GM21515 (cell line): ENCODE results near the gene UFD1.

Experiments
- ATAC-seq: cut with Tn5 transposase; IDR thresholded peaks from one replicate; pipeline ENCODE4 v1.9.1; 2021; ENCODE audit not compliant: unreplicated experiment

The UFD1 gene, protein sequence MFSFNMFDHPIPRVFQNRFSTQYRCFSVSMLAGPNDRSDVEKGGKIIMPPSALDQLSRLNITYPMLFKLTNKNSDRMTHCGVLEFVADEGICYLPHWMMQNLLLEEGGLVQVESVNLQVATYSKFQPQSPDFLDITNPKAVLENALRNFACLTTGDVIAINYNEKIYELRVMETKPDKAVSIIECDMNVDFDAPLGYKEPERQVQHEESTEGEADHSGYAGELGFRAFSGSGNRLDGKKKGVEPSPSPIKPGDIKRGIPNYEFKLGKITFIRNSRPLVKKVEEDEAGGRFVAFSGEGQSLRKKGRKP

DNA sequence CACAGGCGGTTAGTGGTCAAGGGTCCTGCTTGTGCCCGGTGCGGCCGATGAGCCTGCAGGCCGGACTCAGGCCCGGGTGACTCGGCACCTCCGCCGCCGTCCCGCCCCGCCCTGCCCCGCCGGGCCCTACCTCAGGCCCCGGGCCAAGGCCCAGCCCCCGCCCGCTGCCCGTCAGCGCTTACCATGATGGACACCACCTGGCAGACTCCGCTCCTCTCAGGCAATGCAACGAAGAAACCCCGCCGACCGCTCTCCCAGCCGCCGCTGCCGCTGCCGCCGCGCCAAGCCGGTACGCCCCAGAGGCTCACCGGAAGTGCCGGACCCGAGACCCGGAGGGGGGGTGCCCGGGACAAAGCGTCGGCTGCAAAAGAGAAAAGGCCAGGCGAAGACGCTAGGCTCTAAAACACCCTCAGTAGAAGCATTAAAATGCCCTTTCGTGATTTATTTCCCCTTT is at the start of gene UFD1:
Gene UFD1, minus strand, starts transcription at position 293 of the 454 bp plus-strand sequence. Its CDS starts 108 bp downstream, at position 185.
- peak; percentile 38 for ATAC-seq

DNA sequence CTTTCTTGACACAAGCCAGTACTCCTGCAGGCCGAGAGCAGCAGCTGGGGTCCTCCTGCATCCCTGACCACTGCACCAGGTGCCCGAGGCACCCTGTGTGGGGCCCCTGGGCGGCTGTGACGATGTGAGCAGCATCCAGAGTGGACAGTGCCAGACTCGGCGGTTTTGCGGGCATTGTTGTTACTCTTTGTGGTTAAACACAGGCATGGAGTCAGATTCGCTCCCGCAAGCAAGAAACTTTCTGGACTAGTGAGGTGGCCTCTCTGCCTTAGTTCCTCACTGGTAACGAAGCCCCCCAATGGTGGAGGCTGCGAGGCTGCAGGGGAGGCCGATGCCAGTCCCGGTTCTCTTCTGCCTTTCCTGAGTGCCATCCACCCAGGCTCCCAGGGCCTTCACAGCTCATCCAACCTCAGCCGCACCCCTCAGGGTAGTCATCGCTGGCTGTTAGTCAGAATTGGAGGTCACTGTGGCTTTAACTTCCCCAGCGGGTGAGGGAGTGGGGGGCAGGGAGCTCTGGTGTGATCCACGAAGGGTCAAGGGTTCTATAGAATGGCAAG is 48.9 kb upstream of the UFD1 start:
- ATAC-seq, result no peak

DNA sequence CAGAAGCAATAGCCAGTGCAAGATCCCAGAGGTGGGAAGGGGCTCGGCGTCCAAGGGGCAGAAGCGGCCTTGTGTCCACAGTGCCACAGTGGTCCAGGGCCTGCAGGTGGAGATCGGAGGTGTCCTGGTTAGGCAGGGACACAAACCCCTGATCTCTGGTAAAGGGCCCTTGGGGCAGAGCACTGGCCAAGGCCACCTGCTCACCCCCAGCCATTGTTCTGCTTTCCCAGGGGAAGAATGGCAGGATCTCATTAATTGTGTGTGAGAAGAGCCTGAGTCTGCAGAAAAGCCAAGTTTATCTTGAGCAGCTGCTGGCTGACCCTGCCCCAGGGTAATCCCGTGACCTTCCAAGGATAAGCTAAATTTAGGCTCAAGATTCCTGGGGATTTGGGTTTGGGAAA is 48.3 kb upstream of the UFD1 start:
- ATAC-seq, result no peak

DNA sequence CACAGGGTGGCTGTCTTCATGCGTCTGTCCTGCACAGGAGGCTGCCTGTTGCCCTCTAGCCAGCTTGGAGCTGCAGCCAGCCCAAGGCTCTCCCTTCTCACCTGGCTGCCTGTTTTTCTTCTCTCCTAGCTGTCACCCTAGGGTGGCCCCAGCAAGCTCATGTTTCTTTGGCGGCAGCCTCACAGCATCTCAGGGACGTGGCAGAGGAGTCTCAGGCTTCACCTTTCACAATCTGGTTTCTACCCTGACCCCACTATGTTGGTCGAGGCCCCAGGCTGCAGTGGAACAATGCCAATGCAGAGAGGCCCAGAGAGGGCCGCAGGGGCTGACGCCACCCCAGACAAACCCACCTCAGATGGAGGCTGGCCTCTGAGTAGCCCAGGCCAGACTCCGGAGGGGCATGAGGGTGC is 47.7 kb upstream of the UFD1 start:
- no peak for ATAC-seq

DNA sequence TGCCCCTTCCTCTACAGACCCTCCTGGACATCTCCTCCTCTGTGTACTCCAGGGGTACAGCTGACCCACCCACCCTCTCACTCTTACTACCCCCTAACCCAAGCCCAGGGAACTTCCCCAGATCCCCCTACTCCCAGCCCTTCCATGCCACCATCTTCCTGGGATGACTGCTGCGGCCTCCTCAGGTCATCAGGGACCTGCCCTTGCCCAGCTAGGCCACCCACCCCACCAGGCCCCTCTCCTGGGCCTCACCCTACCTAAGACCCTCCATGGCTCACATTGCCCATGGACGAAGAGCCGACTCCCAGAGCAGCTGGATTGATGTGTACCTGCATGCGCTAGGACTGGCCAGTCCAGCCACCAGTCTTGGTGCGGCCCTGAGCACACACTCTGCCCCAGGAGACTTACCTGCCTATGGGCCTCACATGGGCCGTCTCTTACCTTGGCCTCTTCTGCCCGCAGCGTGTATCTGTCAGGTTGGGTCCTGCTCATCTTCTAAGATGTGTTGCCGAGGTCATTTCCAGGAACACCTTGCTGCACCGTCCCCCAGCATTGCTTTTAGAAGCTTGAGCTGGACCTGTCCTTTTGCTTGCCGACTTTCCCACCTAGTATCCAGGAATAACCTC is 47.2 kb upstream of the UFD1 start:
- no peak for ATAC-seq

DNA sequence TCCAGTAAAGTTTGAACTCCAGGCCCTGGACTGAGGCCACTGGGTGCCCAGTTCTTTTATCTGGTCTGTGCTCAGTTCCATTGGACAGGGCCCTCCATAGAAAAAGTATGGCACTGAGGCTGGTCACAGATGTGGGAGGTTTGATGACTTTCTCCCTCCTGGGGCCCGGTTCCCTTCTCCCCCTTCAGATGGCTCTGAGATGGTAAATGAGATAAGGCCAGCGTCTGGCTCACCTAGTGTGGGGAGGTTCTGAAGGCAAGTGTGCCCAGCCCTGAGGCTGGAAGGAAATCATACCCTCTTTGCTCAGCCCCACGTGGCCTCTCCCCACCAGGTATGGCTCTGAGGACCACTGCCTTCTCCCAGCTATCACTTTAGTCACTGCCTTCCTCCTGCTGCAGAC is 46.7 kb upstream of the UFD1 start:
- ATAC-seq, result no peak

DNA sequence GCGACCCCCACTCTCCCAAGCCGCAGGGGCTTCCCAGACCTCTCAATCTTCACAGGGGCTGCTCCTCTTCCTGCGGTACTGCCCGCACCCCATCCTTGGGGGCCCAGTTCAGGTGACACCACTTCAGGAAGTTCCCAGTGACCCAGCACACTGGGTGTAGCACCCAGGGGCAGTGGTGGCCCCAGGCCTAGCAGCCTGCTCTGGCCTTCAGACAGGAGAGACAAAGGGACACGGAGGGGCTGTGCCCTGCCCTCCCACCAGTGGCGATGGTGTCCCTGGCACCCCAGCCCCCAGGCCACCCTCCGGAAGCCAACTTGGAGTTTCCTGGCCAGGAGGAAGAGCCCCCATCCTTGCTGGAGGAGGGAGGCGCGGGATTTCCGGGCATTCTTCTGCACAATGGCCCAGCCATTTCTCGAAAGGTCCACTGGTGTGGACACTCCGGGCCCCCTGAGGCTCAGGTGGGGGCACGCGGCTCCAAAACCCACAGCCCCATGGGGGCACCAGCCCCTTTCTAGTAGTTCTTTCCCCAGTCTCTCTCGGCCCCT is 46.2 kb upstream of the UFD1 start:
- ATAC-seq, result no peak

DNA sequence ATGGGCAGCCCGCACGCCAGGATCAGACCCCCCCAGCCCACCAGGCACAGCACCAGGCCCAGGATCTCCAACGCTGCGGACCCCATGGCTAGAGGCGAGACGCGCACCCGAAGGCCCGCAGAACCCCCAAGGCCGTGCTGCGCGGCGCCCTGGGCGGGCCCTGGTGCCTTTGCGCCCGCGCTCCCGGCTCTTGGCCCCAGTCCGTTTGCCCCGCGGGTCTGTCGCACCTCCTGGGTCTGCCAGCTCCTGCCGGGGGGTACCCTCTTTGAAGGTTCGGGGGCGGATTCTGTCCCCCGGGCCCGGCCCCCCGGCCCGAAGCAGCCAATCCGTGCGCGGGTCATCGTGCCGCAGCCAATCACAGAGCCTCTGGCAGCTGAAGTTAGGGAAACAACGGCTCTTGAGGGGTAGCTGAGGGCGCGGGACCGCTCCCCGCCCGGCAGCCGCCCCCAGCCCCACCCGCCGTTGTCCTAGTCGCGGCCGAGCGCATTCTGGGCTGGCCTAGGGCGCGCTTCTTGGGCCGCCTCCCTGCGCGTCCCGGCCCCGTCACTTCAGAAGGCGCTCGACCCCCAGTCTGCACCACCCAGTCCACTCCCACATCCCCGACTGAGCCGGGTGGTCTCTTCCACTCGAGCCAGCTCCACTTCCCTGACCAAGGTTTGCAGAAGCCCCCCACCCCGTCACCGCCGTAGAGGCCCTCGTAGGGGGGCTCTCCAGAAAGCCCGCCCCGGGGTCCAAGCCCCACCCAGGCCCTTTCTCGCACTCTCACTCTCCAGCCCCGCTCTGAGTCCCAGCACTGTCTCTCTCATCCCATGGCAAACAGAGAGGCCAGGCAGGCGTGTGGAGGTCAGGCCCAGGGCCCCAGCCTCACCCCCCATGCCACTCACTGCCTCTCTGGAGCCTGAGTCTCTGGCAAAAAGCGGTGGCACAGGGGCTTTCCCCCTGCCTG is 45.5 kb upstream of the UFD1 start, which contains the start of gene CLDN5:
Gene CLDN5, minus strand, starts transcription at position 241 of the 946 bp plus-strand sequence. Its CDS starts 155 bp downstream, at position 86.
- no peak for ATAC-seq

DNA sequence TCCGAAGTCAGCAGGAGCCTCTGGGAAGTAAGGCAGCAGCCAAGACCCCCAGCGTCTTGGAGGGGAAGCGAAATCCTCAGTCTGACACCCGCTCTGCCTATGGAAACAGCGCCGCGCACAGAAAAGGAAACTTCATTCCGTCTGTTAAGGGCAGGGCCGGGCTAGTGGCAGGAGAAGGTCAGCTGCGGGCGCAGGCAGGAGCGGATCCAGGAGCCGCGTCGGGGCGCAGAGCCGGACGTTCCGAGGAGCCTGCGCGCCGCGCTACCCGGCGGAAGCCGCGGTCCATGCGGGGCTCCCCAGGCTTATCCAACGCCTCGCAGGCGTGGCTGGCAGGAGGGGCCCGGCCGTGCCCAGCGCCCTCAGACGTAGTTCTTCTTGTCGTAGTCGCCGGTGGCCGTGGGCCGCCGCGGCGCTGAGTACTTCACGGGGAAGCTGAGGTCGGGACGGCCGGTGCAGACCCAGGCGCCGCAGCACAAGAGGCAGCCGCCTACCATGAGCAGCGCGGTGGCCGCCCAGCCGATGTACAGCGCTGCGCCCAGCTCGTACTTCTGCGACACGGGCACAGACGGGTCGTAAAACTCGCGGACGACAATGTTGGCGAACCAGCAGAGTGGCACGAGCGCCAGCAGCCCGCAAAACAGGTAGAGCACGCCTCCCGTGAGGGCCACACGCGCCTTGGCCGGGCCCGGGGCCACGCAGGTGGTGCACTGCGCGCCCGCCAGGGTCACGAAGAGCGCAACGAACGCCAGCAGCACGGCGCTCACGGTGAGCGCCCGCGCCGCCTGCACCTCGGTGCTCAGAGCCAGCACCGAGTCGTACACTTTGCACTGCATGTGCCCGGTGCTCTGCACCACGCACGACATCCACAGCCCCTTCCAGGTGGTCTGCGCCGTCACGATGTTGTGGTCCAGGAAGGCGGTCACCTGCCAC is 44.5 kb upstream of the UFD1 start:
- no peak for ATAC-seq

DNA sequence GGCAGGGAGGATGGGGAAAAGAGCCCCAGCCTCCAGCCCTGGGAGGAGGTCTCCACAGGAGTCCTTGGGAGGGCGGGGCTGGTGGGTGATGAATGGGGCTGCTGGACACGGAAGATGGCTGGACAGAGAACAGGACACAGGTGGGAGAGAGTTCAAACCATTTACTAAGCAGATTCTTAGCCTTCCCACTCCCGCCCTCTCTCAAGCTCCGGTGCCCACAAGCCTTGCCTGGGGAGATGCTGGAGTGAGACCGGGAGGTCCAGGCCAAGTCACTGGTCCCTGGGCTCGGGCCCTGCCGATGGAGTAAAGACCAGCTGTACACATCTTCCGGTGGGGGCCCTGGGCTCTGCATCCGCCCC is 43.9 kb upstream of the UFD1 start:
- ATAC-seq, result no peak

DNA sequence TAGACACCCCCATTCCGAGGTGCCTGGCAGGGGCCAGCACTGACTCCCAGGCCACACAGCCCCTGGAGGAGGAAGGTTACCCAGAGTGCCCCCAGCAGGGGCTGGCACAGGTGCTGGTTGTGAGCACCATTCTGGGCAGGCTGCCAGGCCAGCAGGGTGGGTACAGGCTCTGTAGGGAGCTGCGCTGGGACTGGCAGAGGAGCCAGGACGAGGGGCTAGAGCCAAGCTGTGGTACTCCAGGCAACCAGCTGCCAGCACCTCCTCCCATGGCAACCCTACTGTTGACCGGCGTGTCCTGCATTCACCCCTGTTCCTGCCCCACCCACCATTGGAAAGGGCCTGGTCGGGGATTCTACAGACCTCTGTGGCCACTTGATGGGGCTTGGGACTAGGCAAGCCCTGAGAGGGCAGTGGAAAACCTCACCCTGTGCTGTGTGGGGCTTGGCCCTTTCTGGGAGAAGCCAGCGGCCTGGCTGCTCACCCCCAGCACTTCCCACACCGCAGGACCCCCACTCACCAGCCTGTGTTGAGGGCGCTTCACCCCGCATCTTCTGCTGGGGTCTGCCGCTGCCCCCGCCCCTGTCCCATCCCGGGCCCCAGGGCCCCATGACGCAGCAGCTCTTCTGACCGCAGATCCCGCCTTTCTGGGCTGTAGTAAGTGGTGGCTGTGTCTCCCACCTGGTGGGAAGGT is 43.3 kb upstream of the UFD1 start:
- no peak for ATAC-seq

DNA sequence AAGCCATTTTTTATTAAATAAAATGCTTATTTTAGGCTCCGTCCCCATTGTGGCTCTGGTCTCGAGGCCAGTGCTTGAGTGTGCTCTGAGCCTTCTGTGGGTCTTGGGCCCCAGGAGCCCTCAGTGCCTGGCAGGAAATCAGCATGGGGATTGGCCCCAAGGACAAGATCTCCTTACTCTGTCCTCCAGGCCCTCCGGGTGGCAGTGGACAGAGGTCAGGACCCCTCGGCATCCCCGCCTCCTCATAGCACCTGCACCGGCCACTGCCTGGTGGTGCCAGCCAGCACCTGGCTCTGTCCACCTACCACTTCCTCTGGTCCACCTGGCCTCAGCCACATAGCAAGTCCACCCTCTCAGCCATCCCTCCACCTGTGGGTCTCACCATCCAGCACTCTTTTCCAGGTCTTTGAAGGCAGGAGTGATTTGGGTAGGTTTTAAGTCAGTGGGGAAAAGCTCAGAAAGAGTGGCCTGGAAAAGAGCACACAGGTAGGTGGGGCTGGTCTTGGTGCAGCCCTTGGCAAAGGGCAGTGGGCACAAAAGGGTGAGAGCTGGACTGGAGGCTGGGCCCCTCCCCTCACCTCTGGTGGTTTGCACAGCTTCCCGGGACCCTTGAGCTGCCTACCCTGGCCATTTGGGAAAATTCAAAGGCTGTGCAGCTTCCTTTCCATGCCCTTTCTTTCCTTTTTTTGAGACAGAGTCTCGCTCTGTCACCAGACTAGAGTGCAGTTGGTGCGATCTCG is 41.7 kb upstream of the UFD1 start:
- ATAC-seq, result no peak

DNA sequence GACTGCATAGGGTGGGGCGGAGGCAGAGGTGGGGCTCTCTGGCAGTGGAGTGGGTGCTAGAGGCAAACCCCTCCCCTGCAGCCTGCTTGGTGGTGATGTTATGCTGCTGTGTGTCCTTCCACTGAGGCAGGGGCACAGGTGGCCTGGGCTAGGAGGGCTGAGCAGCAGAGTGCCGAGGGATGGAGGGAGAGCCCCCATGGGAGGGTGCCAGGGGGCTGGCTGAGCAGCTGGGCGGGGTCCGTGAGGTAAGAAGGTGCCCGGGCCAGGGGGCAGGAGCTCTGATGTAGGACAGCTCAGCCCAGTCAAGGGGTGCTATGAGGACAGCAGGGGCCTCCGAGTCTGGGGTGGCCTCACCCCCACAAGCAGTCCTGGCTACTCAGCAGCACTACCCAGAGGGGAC is 41.0 kb upstream of the UFD1 start:
- no peak for ATAC-seq

DNA sequence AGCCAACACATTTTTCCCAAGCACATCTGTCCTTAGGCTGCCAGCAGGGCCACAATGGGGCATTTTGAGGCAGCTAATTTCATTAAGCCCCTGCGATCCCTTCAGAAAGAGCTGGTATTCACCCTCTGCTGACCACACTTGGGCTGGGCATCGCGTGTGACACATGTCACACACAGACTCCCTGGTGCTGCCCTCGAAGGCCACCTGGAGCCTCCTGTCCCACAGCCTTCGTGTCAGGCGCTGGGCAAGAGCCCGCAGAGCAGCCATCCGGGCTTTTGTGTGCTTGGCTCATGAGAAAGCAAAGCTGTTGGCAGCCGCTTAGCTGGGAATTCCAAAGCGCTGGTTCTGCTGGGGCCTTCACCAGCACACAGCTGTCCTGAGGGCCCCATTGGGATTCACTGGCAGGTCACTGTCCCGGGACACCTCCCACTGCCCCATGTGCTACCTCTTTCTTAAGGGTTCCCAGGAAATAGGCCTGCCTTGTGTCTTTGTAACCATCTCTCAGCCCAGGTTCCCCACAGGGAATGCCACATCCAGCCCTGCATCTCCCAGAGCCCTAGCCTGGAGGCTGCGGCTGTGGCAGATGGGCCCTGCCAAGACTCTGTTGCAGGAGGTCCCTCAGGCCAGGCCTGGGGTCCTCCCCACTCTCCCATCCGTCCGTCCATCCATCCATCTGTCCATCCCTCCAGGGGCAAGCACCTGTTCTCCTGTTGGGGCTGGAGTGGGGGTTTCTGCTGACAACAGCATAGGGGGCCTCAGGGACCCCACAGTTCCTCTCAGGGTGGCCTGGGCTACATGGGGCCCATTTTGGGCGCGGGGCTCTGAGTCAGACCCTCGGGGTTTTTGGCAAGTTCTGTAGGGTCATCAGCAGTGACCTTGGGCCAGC is 40.3 kb upstream of the UFD1 start:
- no peak for ATAC-seq

DNA sequence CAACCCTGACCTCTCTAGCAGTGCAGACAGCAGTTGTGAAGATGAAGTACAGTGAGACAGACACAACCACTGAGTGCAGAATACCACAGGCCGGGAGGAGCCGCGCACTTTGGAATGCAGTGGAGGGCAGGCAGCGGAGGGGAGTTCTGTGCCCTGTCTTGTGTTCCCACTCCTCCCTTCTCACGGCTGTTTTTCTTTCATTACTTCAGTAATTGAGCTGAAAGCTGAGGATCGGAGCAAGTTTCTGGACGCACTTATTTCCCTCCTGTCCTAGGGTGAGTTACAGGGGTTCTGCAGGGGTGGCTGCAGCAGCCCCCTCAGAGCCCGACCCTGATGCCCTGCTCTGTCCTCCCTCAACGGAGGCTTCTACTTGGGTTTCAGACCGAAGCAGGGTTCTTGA is 39.6 kb upstream of the UFD1 start:
- ATAC-seq, result no peak

DNA sequence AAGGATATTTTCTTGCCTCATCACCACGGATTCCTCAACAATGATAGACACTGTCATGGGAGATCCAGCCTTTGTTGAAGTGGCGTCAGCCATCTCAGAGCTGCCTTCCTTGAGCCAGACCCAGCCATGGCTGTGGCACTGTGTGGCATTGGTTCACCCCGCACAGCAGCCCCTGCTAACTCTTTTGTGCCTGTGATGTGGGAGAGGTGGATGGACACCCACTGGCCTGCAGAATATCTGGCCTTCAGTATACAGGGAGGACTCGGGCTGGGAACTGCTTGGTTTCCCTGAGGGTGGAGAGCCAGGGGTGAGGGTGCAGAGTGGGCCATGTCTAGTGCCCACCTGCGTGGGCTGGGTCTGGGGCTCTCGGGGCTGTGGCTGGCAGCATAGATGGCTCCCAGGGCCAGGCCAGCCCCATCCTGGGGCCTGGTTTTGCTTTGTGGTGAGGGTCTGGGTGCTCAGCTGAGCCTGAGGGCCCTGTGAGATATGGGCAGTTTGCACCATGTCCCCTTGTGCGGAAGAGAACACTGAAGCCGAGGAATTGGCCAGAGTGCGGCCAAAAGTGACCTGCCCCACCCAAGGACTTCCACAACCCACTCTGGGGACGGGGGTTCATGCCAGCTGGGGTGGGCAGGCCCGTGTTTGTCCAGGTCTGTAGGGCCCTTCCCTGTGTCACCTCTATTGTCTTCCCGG is 39.1 kb upstream of the UFD1 start:
- ATAC-seq, result no peak

DNA sequence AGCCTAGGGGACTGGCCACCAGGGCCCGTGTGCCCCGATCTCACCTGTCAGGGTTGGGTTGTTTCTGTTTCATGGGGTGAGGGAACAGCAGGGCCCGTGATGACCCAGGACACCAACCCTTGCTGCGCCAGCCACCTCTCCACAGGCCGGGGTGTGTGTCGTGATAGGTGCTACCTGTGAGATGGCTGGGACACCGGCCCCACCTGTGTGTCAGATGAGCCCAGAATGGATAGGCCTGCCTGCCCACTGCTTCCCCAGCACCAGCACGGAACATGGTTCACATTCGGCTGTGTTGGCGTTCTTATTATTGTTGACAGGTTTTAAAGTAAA is 38.1 kb upstream of the UFD1 start:
- no peak for ATAC-seq
